ENCODE data around the gene AURKA.
"Not testable (repeated sequence)": the region's sequence is repeated elsewhere in the genome, so short reads cannot be mapped to it uniquely, and the experiment has no call there.

The AURKA gene

GRCh38 chr20:56353356-56353755 is 38.7 kb downstream of the AURKA start:
- DNase-seq: no peak

GRCh38 chr20:56352345-56353055 is 39.5 kb downstream of the AURKA start:
- DNase-seq: no peak

- DNase-seq: no peak
These were observed 41.2 kb downstream of the AURKA start for GRCh38 chr20:56350842-56351241.

GRCh38 chr20:56348746-56349145 is 43.3 kb downstream of the AURKA start:
- DNase-seq: no peak

- no peak for DNase-seq
These were observed 43.7 kb downstream of the AURKA start for GRCh38 chr20:56348305-56348693.

GRCh38 chr20:56347628-56348304 is 44.2 kb downstream of the AURKA start:
- no peak for DNase-seq

- no peak for DNase-seq
These were observed 46.1 kb downstream of the AURKA start for GRCh38 chr20:56345911-56346310.

GRCh38 chr20:56343861-56344381 is 48.1 kb downstream of the AURKA start:
- no peak for DNase-seq

- DNase-seq: no peak
These were observed 49.2 kb downstream of the AURKA start for GRCh38 chr20:56342783-56343182.

- not testable (repeated sequence) for DNase-seq
These were observed 55.3 kb downstream of the AURKA start for GRCh38 chr20:56336709-56337108.

GRCh38 chr20:56328861-56329260 is 63.2 kb downstream of the AURKA start:
- DNase-seq: no peak

- DNase-seq: no peak
These were observed 67.2 kb downstream of the AURKA start for GRCh38 chr20:56324806-56325205.

- no peak for DNase-seq
These were observed 68.4 kb downstream of the AURKA start for GRCh38 chr20:56323656-56324055.

GRCh38 chr20:56323206-56323605 is 68.8 kb downstream of the AURKA start:
- no peak for DNase-seq

- no peak for DNase-seq
These were observed 69.3 kb downstream of the AURKA start for GRCh38 chr20:56322681-56323080.

Measured in COR-L47 (cell line).